Right cardiac atrium (tissue), 5 donors: ENCODE data around the gene BLTP3B. TPM values are rescaled to one million over a fixed set of nuclear protein-coding genes. Genes with fewer than 3 reads are reported as not detected.

Experiments
- ATAC-seq, 2 donors: fragments of 200-7000 bp; cut with Tn5 transposase; one replicate each; pipeline versions ENCODE4 v1.8.0 to v1.9.1; 2020; ENCODE audit warnings: moderate library complexity in 2 of 2, mild to moderate bottlenecking in 1 of 2
- DNase-seq, 3 donors: peaks; one replicate each; pipeline ENCODE4 v3.0.0-alpha.2; 2020
- H3K27ac ChIP-seq: one replicate; pipeline ENCODE4 v1.5.1; 2013; ENCODE audit warnings: mild to moderate bottlenecking, low read length, control low read depth, moderate library complexity
- H3K27me3 ChIP-seq: one replicate; pipeline ENCODE4 v1.6.1; 2013; ENCODE audit not compliant: control insufficient read depth, insufficient read depth
- H3K4me1 ChIP-seq: one replicate; pipeline ENCODE4 v1.6.1; 2013; ENCODE audit warnings: low read length; ENCODE audit not compliant: control insufficient read depth, insufficient read depth
- H3K4me3 ChIP-seq: one replicate; pipeline ENCODE4 v1.5.1; 2013; ENCODE audit warnings: low read length, control low read depth
- H3K9me3 ChIP-seq: one replicate; pipeline ENCODE4 v1.6.1; 2013; ENCODE audit warnings: low read length; ENCODE audit not compliant: control insufficient read depth
- WGBS: extraction: QIAGEN DNeasy Blood & Tissue Kit; methylation state at CpG from one replicate; pipeline ENCODE4 v1.1.7; 2013; 5-methylcytosine and 5-hydroxymethylcytosine counted together
- intact Hi-C, 4 donors: fragments of 100-400 bp; cut with DNase I; formaldehyde crosslinking; loops; one replicate each; pipeline versions ENCODE4 v1.11.0 to v1.14.0; 2022 to 2023
- polyA plus RNA-seq: library from polyadenylated mRNA; stranded (reverse); fragments of 200-250 nt; gene quantifications from one replicate; pipeline ENCODE4 v1.2.3, GENCODE V29; 2013
- total RNA-seq, 4 donors: library from RNA; stranded (reverse); fragmentation: NEBNext Ultra II Directional; extraction: Animal tissue kit (Norgen Biotek cat#: 25700); gene quantifications; one replicate each; pipeline ENCODE4 v1.2.1, GENCODE V29; 2021
- donor health status: healthy with polysubstance abuse.
- donor health status: DM: no; HTN: yes; CAD: no.
- donor health status: DM: no; HTN: no; CAD: no.
- donor health status: DM: no; HTN: yes; CAD: no; lungs with severe emphysema.
- donor health status: DM: yes; HTN: yes; CAD: no.

The BLTP3B gene
- total and polyA plus RNA-seq, 5 donors: 6.5 to 20.1 (median 15.2) TPM

GRCh38 chr12:100163416-100164152 lies 20.9 kb upstream of the BLTP3B start:
- Histone ChIP-seq H3K4me3 (peak overlapping the region; percentile 35), H3K4me1 (peaks cover 3% of the 10 kb centered on the region), H3K27ac (no peak overlapping the region), H3K27me3 (no peaks in the 10 kb centered on the region), H3K9me3 (no peaks in the 10 kb centered on the region)
- peak; percentile 85 to 93 (median 92) for DNase-seq
- intact Hi-C loops: loop anchor here in 1 of 4 donors (5.0 kb wide), 1 partner anchor 39 kb away; the partner anchor contains the start of gene ACTR6
- ATAC-seq: peak; percentile 99
- 4% methylated on average over 16 of the region's 16 CpGs for WGBS

- intact Hi-C loops: loop anchor here in 2 of 4 donors (5.0 kb wide), 2 partner anchors 38 to 43 kb away; partner anchors contain the start of gene ACTR6 (in 1 of the 2)
- no peak overlapping the region for H3K27ac ChIP-seq
- WGBS: 94% methylated on average over 9 of the region's 9 CpGs
- ATAC-seq (no peak), DNase-seq (no peak)
- peaks cover 3% of the 10 kb centered on the region for H3K4me1 ChIP-seq
- H3K27me3 ChIP-seq: no peaks in the 10 kb centered on the region
- no peaks in the 10 kb centered on the region for H3K9me3 ChIP-seq
- no peak overlapping the region for H3K4me3 ChIP-seq
Observed at GRCh38 chr12:100159391-100160104, 16.9 kb upstream of the BLTP3B start.

- H3K4me3 ChIP-seq: no peak overlapping the region
- ATAC-seq (no peak), DNase-seq (no peak)
- WGBS: 83% methylated on average over 4 of the region's 4 CpGs
- intact Hi-C loops: loop anchor here in 1 of 4 donors (5.0 kb wide), 1 partner anchor 39 kb away; no protein-coding TSS in a partner anchor
- no peak overlapping the region for H3K27ac ChIP-seq
- no peaks in the 10 kb centered on the region for H3K4me1 ChIP-seq
- H3K27me3 ChIP-seq: no peaks in the 10 kb centered on the region
- no peaks in the 10 kb centered on the region for H3K9me3 ChIP-seq
Observed at GRCh38 chr12:100158535-100158934, 15.9 kb upstream of the BLTP3B start.

- Histone ChIP-seq H3K4me1 (no peaks in the 10 kb centered on the region), H3K27me3 (no peaks in the 10 kb centered on the region), H3K9me3 (no peaks in the 10 kb centered on the region), H3K27ac (no peak overlapping the region), H3K4me3 (no peak overlapping the region)
- 91% methylated on average over 8 of the region's 8 CpGs for WGBS
- DNase-seq: no peak
- ATAC-seq: no peak
- intact Hi-C loops: loop anchor here in 1 of 4 donors (5.0 kb wide), 1 partner anchor 40 kb away; no protein-coding TSS in a partner anchor
Observed at GRCh38 chr12:100157427-100157821, 14.8 kb upstream of the BLTP3B start.

- no peak for ATAC-seq
- Histone ChIP-seq H3K4me1 (no peaks in the 10 kb centered on the region), H3K9me3 (no peaks in the 10 kb centered on the region), H3K27me3 (no peaks in the 10 kb centered on the region), H3K27ac (no peak overlapping the region), H3K4me3 (no peak overlapping the region)
- intact Hi-C loops: loop anchor here in 1 of 4 donors (5.0 kb wide), 1 partner anchor 40 kb away; no protein-coding TSS in a partner anchor
- DNase-seq: no peak
- WGBS: 70% methylated on average over 11 of the region's 11 CpGs
Observed at GRCh38 chr12:100156731-100157426, 14.2 kb upstream of the BLTP3B start.

- intact Hi-C loops: loop anchor here in 1 of 4 donors (5.0 kb wide), 1 partner anchor 43 kb away; no protein-coding TSS in a partner anchor
- Histone ChIP-seq H3K27me3 (no peaks in the 10 kb centered on the region), H3K27ac (no peak overlapping the region), H3K4me3 (no peak overlapping the region), H3K9me3 (no peaks in the 10 kb centered on the region), H3K4me1 (no peaks in the 10 kb centered on the region)
- peak; percentile 77 to 90 (median 89) for DNase-seq
- 66% methylated on average over 15 of the region's 15 CpGs for WGBS
- ATAC-seq: peak; percentile 44 to 70
Observed at GRCh38 chr12:100154474-100155247, 12.0 kb upstream of the BLTP3B start.

GRCh38 chr12:100153131-100153530 lies 10.5 kb upstream of the BLTP3B start:
- ATAC-seq (no peak), DNase-seq (no peak)
- Histone ChIP-seq H3K27me3 (no peaks in the 10 kb centered on the region), H3K9me3 (no peaks in the 10 kb centered on the region), H3K4me1 (no peaks in the 10 kb centered on the region), H3K27ac (no peak overlapping the region), H3K4me3 (no peak overlapping the region)
- intact Hi-C loops: no loop called here
- 92% methylated on average over 10 of the region's 10 CpGs for WGBS

GRCh38 chr12:100151769-100152168 lies 9.1 kb upstream of the BLTP3B start:
- Histone ChIP-seq H3K27me3 (no peaks in the 10 kb centered on the region), H3K9me3 (no peaks in the 10 kb centered on the region), H3K27ac (no peak overlapping the region), H3K4me1 (no peaks in the 10 kb centered on the region), H3K4me3 (no peak overlapping the region)
- no peak for ATAC-seq
- intact Hi-C loops: no loop called here
- no peak for DNase-seq
- 96% methylated on average over 2 of the region's 2 CpGs for WGBS

- intact Hi-C loops: no loop called here
- no peaks in the 10 kb centered on the region for H3K4me1 ChIP-seq
- no peaks in the 10 kb centered on the region for H3K27me3 ChIP-seq
- no peaks in the 10 kb centered on the region for H3K9me3 ChIP-seq
- no peak overlapping the region for H3K27ac ChIP-seq
- H3K4me3 ChIP-seq: no peak overlapping the region
- DNase-seq (no peak), ATAC-seq (no peak)
- 95% methylated on average over 2 of the region's 2 CpGs for WGBS
Observed at GRCh38 chr12:100146252-100146651, 3.6 kb upstream of the BLTP3B start.

- no peak overlapping the region for H3K27ac ChIP-seq
- DNase-seq (no peak), ATAC-seq (no peak)
- no peak overlapping the region for H3K4me3 ChIP-seq
- 94% methylated on average over 7 of the region's 7 CpGs for WGBS
- H3K4me1 ChIP-seq: no peaks in the 10 kb centered on the region
- H3K27me3 ChIP-seq: no peaks in the 10 kb centered on the region
- intact Hi-C loops: no loop called here
- H3K9me3 ChIP-seq: no peaks in the 10 kb centered on the region
Observed at GRCh38 chr12:100145643-100146042, 3.0 kb upstream of the BLTP3B start.
